Measurements from ENCODE around the gene ENTPD5. TPM values are rescaled to one million over a fixed set of nuclear protein-coding genes. Genes with fewer than 3 reads are reported as not detected.

The ENTPD5 gene
- total and polyA plus RNA-seq, 2 donors (not counting 3 experiments of a cell fraction or from before 2014, with no cell fraction given), result 8.4 to 13.0 TPM

DNA sequence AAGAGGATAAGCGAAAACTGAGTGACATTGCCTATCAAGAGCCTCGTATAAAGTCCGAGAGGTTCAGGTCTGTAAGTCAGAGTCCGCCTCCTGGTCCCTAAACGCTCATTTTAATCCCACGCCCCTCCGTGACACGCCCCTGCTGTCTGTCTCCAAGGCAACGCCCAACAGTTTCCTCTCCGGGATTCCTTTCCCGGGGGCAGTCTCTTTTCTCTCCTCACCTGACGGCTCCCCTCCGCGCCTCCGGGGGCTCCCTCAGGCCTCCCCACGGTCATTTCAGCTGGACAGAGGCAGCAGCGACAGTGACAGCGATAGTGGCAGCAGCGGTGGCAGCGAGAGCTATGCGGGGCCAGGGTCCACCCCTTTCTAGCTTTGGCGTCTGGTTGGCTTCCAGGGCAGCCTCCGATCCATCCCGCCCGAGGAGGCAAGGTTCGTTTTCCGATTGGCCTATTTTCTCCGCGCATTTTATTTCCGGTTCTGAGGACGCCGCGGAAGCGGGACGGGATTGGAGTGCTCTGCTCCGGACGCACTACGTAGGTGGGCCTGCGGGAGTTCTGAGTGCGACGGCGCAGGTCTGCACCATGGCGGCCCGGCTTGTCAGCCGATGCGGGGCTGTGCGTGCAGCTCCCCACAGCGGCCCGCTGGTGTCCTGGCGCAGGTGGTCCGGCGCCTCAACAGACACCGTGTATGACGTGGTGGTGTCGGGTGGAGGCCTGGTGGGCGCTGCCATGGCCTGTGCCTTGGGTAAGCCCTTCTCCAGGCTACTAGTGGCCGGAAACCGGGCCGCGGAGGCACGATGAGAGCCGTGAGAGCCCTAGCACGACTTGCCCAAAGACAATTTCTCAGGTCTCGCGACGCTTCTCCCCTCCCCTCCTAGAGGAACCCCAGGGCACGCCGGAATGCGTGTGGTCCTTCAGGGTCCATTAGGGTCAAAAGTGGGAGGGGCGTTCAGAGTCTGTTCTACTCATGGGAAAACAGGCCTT is 69.0 kb downstream of the ENTPD5 start, which contains the start of the genes COQ6 and FAM161B:
COQ6 (plus strand) TSS at position 551 of the 983 bp plus-strand sequence; CDS start at position 582, 31 bp downstream.
FAM161B (minus strand) TSS at position 343 of the 983 bp plus-strand sequence; CDS start at position 275, 68 bp downstream.
- peak within 1 kb of the TSS; percentile 74 for H3K9ac ChIP-seq (replicated peaks; ENCODE audit: extremely low read depth, insufficient read depth, low read length)
- H3K27me3 ChIP-seq (ENCODE audit: control insufficient read depth in 2 of 2, insufficient read depth in 2 of 2, low read length in 2 of 2), result no peaks in the 10 kb centered on the region
- H3K36me3 ChIP-seq (ENCODE audit: control insufficient read depth in 2 of 2, extremely low read depth in 1 of 2, insufficient read depth in 2 of 2, low read length in 2 of 2), result peaks cover 0 to 10% of the 10 kb centered on the region in 2 experiments
- POLR2A ChIA-PET, result interaction anchor here (0.6 to 0.8 kb wide), 2 partner anchors 64 to 344 kb away, joined by 3 read pairs; partner anchors contain the start of gene ZNF410
- no peaks in the 10 kb centered on the region for H4K20me1 ChIP-seq (replicated peaks; ENCODE audit: control insufficient read depth, extremely low read depth, insufficient read depth, low read length)
- H3K9me3 ChIP-seq (replicated peaks; ENCODE audit: control insufficient read depth, insufficient read depth, low read length), result no peaks in the 10 kb centered on the region
- H3K79me2 ChIP-seq (ENCODE audit: control insufficient read depth, insufficient read depth, low read length), result no peaks in the 10 kb centered on the region
- TSS peak; percentile 68 for BruUV-seq (replicated peaks)
- TF ChIP-seq FOS (IDR thresholded peaks at IDR 0.05; ENCODE audit: borderline replicate concordance, insufficient read depth, low read length) (no peak), MAX (IDR thresholded peaks at IDR 0.05; ENCODE audit: insufficient read depth, insufficient read length) (no peak), POLR2A (IDR thresholded peaks at IDR 0.05; ENCODE audit: low read depth, low read length) (peak; percentile 73), MYC (IDR thresholded peaks at IDR 0.05; ENCODE audit: low read depth, low read length) (no peak), EZH2 (IDR thresholded peaks at IDR 0.05; ENCODE audit: borderline replicate concordance, low read depth, low read length, severe bottlenecking) (no peak), POLR2AphosphoS5 (IDR thresholded peaks at IDR 0.05; ENCODE audit: insufficient read depth, low read depth, low read length) (peak; percentile 80), GATA2 (IDR thresholded peaks at IDR 0.05; ENCODE audit: insufficient read depth, insufficient read length, low read depth, low read length) (no peak), JUN (IDR thresholded peaks at IDR 0.05; ENCODE audit: borderline replicate concordance, insufficient read depth, insufficient read length, low read depth) (no peak)
- TF ChIP-seq, protein P1, sequence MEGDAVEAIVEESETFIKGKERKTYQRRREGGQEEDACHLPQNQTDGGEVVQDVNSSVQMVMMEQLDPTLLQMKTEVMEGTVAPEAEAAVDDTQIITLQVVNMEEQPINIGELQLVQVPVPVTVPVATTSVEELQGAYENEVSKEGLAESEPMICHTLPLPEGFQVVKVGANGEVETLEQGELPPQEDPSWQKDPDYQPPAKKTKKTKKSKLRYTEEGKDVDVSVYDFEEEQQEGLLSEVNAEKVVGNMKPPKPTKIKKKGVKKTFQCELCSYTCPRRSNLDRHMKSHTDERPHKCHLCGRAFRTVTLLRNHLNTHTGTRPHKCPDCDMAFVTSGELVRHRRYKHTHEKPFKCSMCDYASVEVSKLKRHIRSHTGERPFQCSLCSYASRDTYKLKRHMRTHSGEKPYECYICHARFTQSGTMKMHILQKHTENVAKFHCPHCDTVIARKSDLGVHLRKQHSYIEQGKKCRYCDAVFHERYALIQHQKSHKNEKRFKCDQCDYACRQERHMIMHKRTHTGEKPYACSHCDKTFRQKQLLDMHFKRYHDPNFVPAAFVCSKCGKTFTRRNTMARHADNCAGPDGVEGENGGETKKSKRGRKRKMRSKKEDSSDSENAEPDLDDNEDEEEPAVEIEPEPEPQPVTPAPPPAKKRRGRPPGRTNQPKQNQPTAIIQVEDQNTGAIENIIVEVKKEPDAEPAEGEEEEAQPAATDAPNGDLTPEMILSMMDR (IDR thresholded peaks at IDR 0.05; ENCODE audit: extremely low read depth in 1 of 2, insufficient read depth in 1 of 2, low read depth in 1 of 2, low read length in 2 of 2), result peak in 1 of 2 donors; percentile 7
- intact Hi-C loops (cut with micrococcal nuclease) (loop anchor here (1.0 to 5.0 kb wide), 3 partner anchors 64 to 87 kb away; partner anchors contain the start of genes BBOF1, ENTPD5 and ZNF410), dilution Hi-C loops (cut with MboI; ENCODE audit: extremely low pct_ligation_motif_present, low sequenced_read_pairs) (no loop called here)
- peak within 1 kb of the TSS; percentile 55 to 70 (median 64) for H3K4me3 ChIP-seq (replicated peaks in 1 of 3; ENCODE audit: insufficient read depth in 1 of 3, low read depth in 1 of 3, low read length in 3 of 3)
- H3K9me1 ChIP-seq (replicated peaks; ENCODE audit: control insufficient read depth, extremely low read depth, insufficient read depth, low read length), result no peaks in the 10 kb centered on the region
- FAIRE-seq (peak; percentile 96), DNase-seq (ENCODE audit: low read depth, low spot score) (peak; percentile 98)
- H3K4me1 ChIP-seq (ENCODE audit: control insufficient read depth, extremely low read depth, insufficient read depth, low read length), result peaks cover 5% of the 10 kb centered on the region
- H2AFZ ChIP-seq (ENCODE audit: low read depth, low read length), result peak within 1 kb of the TSS; percentile 82
- H3K27ac ChIP-seq (ENCODE audit: insufficient read depth, low read depth, low read length), result peak within 1 kb of the TSS; percentile 46
- CTCF ChIA-PET, result interaction anchor here (1.0 kb wide), 2 partner anchors 14 to 15 kb away, joined by 3 to 7 read pairs; no protein-coding TSS in a partner anchor
- peak within 1 kb of the TSS; percentile 74 for H3K4me2 ChIP-seq (ENCODE audit: insufficient read depth, low read length)
